ENCODE data around the gene SPNS2.

Gene SPNS2

DNA sequence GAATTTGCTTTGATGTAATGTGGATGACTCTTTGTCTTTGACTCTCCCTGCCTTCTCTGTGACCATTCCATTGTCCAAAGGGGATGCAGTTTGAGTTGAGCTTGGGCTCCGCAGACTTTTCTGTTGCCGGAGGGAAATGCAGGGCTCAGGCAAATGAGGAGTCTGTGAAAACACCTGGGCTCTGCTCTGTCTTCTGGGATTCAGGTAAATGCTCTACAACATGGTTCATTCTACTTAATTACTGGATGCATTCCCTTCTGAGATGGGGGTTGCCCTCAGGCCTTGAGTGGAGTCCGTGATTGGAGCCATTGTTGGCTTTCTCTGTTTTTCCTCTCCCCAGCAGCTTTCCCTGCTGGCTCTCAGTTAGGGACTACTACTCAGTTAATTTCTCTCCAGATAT is 26.4 kb upstream of the SPNS2 start:
- no peak for ATAC-seq
- TF ChIP-seq ZFP3 (CRISPR knock-in tag; IDR thresholded peaks at IDR 0.05): no peak
- no peak for TF ChIP-seq ZNF565 (CRISPR knock-in tag; conservative IDR thresholded peaks at IDR 0.05; ENCODE audit: low read depth)
- TF ChIP-seq PPARA (CRISPR knock-in tag; IDR thresholded peaks at IDR 0.05; ENCODE audit: borderline replicate concordance): no peak
- no peak for TF ChIP-seq ZFP30 (CRISPR knock-in tag; IDR thresholded peaks at IDR 0.05)
- no peak for TF ChIP-seq TOX (CRISPR knock-in tag; IDR thresholded peaks at IDR 0.05; ENCODE audit: borderline replicate concordance)

DNA sequence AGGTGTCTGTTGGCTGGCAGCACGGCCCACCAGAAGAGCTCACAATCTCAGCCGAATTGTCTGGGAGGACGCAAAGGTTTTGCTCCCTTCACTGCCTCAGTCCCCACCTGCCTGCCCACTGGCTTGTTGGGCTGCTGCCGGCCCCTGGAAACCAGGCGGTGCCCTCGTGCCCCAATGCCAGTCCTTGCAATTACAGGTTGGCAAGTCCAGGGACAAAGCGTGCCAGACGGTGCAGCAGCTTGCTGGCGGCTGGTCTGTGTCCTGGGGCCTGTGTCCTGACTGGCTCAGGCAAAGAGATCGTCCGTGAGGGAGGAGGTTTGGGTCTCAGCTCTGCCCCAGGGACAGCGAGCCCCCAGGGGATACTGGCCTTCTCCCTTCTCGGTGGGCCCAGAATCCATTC is 24.6 kb upstream of the SPNS2 start:
- no peak for ATAC-seq
- TF ChIP-seq ISL1 (CRISPR knock-in tag; IDR thresholded peaks at IDR 0.05): no peak
- TF ChIP-seq ZNF70 (CRISPR knock-in tag; IDR thresholded peaks at IDR 0.05): no peak
- no peak for TF ChIP-seq OSR1 (CRISPR knock-in tag; IDR thresholded peaks at IDR 0.05)

DNA sequence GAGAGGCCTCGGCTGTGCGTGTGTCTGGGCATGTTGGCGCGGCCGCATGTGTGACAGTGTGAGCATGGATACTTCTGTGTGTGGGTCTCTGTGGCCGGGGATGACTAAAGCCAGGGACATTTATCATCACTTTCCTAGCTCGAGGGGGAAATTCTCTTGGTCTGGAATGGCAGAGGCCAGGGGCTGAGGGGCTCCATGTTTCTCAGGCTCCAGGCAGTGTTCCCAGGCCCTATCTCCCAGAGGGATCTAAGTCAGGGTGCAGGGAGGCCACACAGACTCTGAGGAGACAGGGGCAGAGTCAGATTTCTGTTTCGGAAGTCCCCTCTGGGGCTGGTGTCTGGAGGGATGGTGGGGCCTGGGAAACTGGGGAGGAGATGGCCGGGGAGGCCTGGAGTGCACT is 23.7 kb upstream of the SPNS2 start:
- TF ChIP-seq SNAI2 (CRISPR knock-in tag; IDR thresholded peaks at IDR 0.05) (no peak), BACH2 (CRISPR knock-in tag; IDR thresholded peaks at IDR 0.05; ENCODE audit: borderline replicate concordance) (no peak), GLIS3 (CRISPR knock-in tag; IDR thresholded peaks at IDR 0.05) (no peak), ESRRG (CRISPR knock-in tag; IDR thresholded peaks at IDR 0.05) (no peak), ZC3H10 (CRISPR knock-in tag; IDR thresholded peaks at IDR 0.05) (no peak), ZNF8 (CRISPR knock-in tag; IDR thresholded peaks at IDR 0.05) (no peak), ZNF70 (CRISPR knock-in tag; IDR thresholded peaks at IDR 0.05) (no peak), PPARA (CRISPR knock-in tag; IDR thresholded peaks at IDR 0.05; ENCODE audit: borderline replicate concordance) (no peak), ZFP3 (CRISPR knock-in tag; IDR thresholded peaks at IDR 0.05) (no peak), RARB (CRISPR knock-in tag; IDR thresholded peaks at IDR 0.05) (no peak), OSR1 (CRISPR knock-in tag; IDR thresholded peaks at IDR 0.05) (no peak)
- TF ChIP-seq, protein P1, sequence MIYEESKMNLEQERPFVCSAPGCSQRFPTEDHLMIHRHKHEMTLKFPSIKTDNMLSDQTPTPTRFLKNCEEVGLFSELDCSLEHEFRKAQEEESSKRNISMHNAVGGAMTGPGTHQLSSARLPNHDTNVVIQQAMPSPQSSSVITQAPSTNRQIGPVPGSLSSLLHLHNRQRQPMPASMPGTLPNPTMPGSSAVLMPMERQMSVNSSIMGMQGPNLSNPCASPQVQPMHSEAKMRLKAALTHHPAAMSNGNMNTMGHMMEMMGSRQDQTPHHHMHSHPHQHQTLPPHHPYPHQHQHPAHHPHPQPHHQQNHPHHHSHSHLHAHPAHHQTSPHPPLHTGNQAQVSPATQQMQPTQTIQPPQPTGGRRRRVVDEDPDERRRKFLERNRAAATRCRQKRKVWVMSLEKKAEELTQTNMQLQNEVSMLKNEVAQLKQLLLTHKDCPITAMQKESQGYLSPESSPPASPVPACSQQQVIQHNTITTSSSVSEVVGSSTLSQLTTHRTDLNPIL (CRISPR knock-in tag; IDR thresholded peaks at IDR 0.05; ENCODE audit: low read depth): no peak
- TF ChIP-seq, protein P2, sequence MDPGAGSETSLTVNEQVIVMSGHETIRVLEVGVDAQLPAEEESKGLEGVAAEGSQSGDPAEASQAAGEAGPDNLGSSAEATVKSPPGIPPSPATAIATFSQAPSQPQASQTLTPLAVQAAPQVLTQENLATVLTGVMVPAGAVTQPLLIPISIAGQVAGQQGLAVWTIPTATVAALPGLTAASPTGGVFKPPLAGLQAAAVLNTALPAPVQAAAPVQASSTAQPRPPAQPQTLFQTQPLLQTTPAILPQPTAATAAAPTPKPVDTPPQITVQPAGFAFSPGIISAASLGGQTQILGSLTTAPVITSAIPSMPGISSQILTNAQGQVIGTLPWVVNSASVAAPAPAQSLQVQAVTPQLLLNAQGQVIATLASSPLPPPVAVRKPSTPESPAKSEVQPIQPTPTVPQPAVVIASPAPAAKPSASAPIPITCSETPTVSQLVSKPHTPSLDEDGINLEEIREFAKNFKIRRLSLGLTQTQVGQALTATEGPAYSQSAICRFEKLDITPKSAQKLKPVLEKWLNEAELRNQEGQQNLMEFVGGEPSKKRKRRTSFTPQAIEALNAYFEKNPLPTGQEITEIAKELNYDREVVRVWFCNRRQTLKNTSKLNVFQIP (CRISPR knock-in tag; IDR thresholded peaks at IDR 0.05; ENCODE audit: borderline replicate concordance, low read depth): no peak
- TF ChIP-seq, protein P3, sequence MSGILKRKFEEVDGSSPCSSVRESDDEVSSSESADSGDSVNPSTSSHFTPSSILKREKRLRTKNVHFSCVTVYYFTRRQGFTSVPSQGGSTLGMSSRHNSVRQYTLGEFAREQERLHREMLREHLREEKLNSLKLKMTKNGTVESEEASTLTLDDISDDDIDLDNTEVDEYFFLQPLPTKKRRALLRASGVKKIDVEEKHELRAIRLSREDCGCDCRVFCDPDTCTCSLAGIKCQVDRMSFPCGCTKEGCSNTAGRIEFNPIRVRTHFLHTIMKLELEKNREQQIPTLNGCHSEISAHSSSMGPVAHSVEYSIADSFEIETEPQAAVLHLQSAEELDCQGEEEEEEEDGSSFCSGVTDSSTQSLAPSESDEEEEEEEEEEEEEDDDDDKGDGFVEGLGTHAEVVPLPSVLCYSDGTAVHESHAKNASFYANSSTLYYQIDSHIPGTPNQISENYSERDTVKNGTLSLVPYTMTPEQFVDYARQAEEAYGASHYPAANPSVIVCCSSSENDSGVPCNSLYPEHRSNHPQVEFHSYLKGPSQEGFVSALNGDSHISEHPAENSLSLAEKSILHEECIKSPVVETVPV (CRISPR knock-in tag; IDR thresholded peaks at IDR 0.05): no peak
- TF ChIP-seq, protein P4, sequence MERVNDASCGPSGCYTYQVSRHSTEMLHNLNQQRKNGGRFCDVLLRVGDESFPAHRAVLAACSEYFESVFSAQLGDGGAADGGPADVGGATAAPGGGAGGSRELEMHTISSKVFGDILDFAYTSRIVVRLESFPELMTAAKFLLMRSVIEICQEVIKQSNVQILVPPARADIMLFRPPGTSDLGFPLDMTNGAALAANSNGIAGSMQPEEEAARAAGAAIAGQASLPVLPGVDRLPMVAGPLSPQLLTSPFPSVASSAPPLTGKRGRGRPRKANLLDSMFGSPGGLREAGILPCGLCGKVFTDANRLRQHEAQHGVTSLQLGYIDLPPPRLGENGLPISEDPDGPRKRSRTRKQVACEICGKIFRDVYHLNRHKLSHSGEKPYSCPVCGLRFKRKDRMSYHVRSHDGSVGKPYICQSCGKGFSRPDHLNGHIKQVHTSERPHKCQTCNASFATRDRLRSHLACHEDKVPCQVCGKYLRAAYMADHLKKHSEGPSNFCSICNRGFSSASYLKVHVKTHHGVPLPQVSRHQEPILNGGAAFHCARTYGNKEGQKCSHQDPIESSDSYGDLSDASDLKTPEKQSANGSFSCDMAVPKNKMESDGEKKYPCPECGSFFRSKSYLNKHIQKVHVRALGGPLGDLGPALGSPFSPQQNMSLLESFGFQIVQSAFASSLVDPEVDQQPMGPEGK (CRISPR knock-in tag; IDR thresholded peaks at IDR 0.05; ENCODE audit: borderline replicate concordance): no peak
- no peak for ATAC-seq

DNA sequence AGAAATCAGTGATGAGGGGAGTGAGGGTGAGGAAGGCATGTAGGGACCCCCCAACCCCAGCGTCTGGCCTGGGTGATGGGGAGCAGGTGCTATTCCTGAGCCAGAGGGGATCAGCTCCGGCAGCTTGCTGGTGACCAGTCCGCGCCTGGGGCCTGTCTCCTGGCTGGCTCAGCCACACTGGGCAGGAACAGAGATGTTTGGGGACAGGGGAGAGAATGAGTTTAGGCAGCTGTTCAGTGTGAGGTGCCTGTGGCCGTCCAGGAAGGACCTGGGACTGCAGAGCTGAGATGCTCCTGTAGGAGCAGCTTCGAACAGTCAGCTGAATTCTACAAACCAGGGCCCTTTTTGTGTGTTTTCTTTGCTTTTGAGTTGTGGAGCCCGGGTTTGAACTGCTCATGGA is 23.2 kb upstream of the SPNS2 start:
- TF ChIP-seq, protein P2 (CRISPR knock-in tag; IDR thresholded peaks at IDR 0.05; ENCODE audit: borderline replicate concordance, low read depth): no peak
- TF ChIP-seq ZC3H10 (CRISPR knock-in tag; IDR thresholded peaks at IDR 0.05): no peak
- TF ChIP-seq TOX (CRISPR knock-in tag; IDR thresholded peaks at IDR 0.05; ENCODE audit: borderline replicate concordance): no peak
- no peak for TF ChIP-seq ZNF8 (CRISPR knock-in tag; IDR thresholded peaks at IDR 0.05)
- no peak for TF ChIP-seq CSDC2 (CRISPR knock-in tag; IDR thresholded peaks at IDR 0.05)
- TF ChIP-seq ZNF565 (CRISPR knock-in tag; conservative IDR thresholded peaks at IDR 0.05; ENCODE audit: low read depth): no peak
- TF ChIP-seq ISL1 (CRISPR knock-in tag; IDR thresholded peaks at IDR 0.05): no peak
- no peak for TF ChIP-seq ZNF70 (CRISPR knock-in tag; IDR thresholded peaks at IDR 0.05)
- TF ChIP-seq ZFP3 (CRISPR knock-in tag; IDR thresholded peaks at IDR 0.05): no peak
- no peak; the same call in 2 of the 3 replicates for ATAC-seq
